Mesenchymal stem cell (in vitro differentiated cells and primary cell): ENCODE measurements around the gene CYP20A1.
"Not testable (repeated sequence)": the region's sequence is repeated elsewhere in the genome, so short reads cannot be mapped to it uniquely, and the experiment has no call there.

Source experiments
- DNase-seq: peaks from one replicate; pipeline ENCODE4 v3.0.0-alpha.2; 2013
- H2AFZ ChIP-seq: one replicate; pipeline ENCODE4 v1.6.1; 2013; ENCODE audit warnings: low read depth, mild to moderate bottlenecking, control low read depth, inconsistent platforms, low read length, moderate library complexity
- H2AK5ac ChIP-seq: 2 replicates; pipeline ENCODE4 v1.6.1; 2013; ENCODE audit warnings: low read length, moderate library complexity, mild to moderate bottlenecking, inconsistent platforms; ENCODE audit not compliant: severe bottlenecking
- H2BK120ac ChIP-seq: one replicate; pipeline ENCODE4 v1.6.1; 2013; ENCODE audit warnings: low read depth, mild to moderate bottlenecking, inconsistent platforms, low read length, moderate library complexity
- H2BK12ac ChIP-seq, 2 experiments: one replicate each; pipeline ENCODE4 v1.6.1; 2013; ENCODE audit warnings: inconsistent platforms in 2 of 2, low read length in 2 of 2, mild to moderate bottlenecking in 2 of 2, moderate library complexity in 2 of 2, control low read depth in 1 of 2
- H2BK15ac ChIP-seq: one replicate; pipeline ENCODE4 v1.6.1; 2013; ENCODE audit warnings: mild to moderate bottlenecking, low read depth, inconsistent platforms; ENCODE audit not compliant: poor library complexity, severe bottlenecking
- H2BK5ac ChIP-seq: 2 replicates; pipeline ENCODE4 v1.6.1; 2013; ENCODE audit warnings: low read depth, mild to moderate bottlenecking, low read length, control low read depth, inconsistent platforms; ENCODE audit not compliant: poor library complexity, severe bottlenecking
- H3K14ac ChIP-seq, 2 experiments: one replicate each; pipeline ENCODE4 v1.6.1; 2013; ENCODE audit warnings: inconsistent platforms in 2 of 2, low read length in 2 of 2, control low read depth in 1 of 2, mild to moderate bottlenecking in 1 of 2, moderate library complexity in 1 of 2
- H3K18ac ChIP-seq, 2 experiments: one replicate each; pipeline ENCODE4 v1.6.1; 2013; ENCODE audit warnings: inconsistent platforms in 2 of 2, low read length in 2 of 2, control low read depth in 1 of 2, low read depth in 1 of 2, mild to moderate bottlenecking in 1 of 2
- H3K23ac ChIP-seq, 2 experiments: one replicate each; pipeline ENCODE4 v1.6.1; 2013; ENCODE audit warnings: inconsistent platforms in 2 of 2, low read length in 2 of 2, mild to moderate bottlenecking in 2 of 2, moderate library complexity in 2 of 2, control low read depth in 1 of 2
- H3K27ac ChIP-seq: 2 replicates; pipeline ENCODE4 v1.5.1; 2013; ENCODE audit warnings: mild to moderate bottlenecking, moderate library complexity, low read length, control low read depth, inconsistent platforms; ENCODE audit not compliant: poor library complexity, severe bottlenecking
- H3K27me3 ChIP-seq, 2 experiments: 2 replicates each; pipeline versions ENCODE4 v1.6.1 to v1.7.0; 2013; ENCODE audit warnings: low read length in 2 of 2, mild to moderate bottlenecking in 2 of 2, moderate library complexity in 2 of 2, control low read depth in 1 of 2, inconsistent platforms in 1 of 2; ENCODE audit not compliant: control insufficient read depth in 1 of 2, insufficient read depth in 1 of 2
- H3K36me3 ChIP-seq, 2 experiments: 2 replicates each; pipeline versions ENCODE4 v1.6.1 to v1.7.0; 2013; ENCODE audit warnings: low read length in 2 of 2, control low read depth in 1 of 2, inconsistent platforms in 1 of 2, low read depth in 1 of 2, mild to moderate bottlenecking in 1 of 2; ENCODE audit not compliant: insufficient read depth in 2 of 2, control insufficient read depth in 1 of 2
- H3K4ac ChIP-seq, 2 experiments: one replicate each; pipeline ENCODE4 v1.6.1; 2013; ENCODE audit warnings: inconsistent platforms in 2 of 2, low read length in 2 of 2, mild to moderate bottlenecking in 2 of 2, moderate library complexity in 2 of 2, control low read depth in 1 of 2, low read depth in 1 of 2
- H3K4me1 ChIP-seq: 2 replicates; pipeline ENCODE4 v1.6.1; 2013; ENCODE audit warnings: low read depth, low read length, control low read depth; ENCODE audit not compliant: control insufficient read depth, insufficient read depth
- H3K4me2 ChIP-seq: 2 replicates; pipeline ENCODE4 v1.6.1; 2013; ENCODE audit warnings: low read length, mild to moderate bottlenecking, inconsistent platforms; ENCODE audit not compliant: poor library complexity, severe bottlenecking
- H3K4me3 ChIP-seq, 2 experiments: 2 replicates each; pipeline versions ENCODE4 v1.5.1 to v1.7.0; 2013; ENCODE audit warnings: low read length in 2 of 2, mild to moderate bottlenecking in 2 of 2, control low read depth in 1 of 2, low read depth in 1 of 2; ENCODE audit not compliant: insufficient read depth in 1 of 2
- H3K79me1 ChIP-seq: replicated peaks from 2 replicates; pipeline ENCODE4 v1.6.1; 2013; ENCODE audit warnings: mild to moderate bottlenecking, control low read depth, low read length, inconsistent platforms; ENCODE audit not compliant: poor library complexity, severe bottlenecking
- H3K9ac ChIP-seq: 2 replicates; pipeline ENCODE4 v1.7.0; 2013; ENCODE audit warnings: mild to moderate bottlenecking, low read length, moderate library complexity
- H3K9me3 ChIP-seq: 2 replicates; pipeline ENCODE4 v1.7.0; 2013; ENCODE audit warnings: mild to moderate bottlenecking, low read length; ENCODE audit not compliant: control insufficient read depth
- H4K8ac ChIP-seq: one replicate; pipeline ENCODE4 v1.6.1; 2013; ENCODE audit warnings: inconsistent platforms, mild to moderate bottlenecking, low read length, moderate library complexity
- H4K91ac ChIP-seq: one replicate; pipeline ENCODE4 v1.6.1; 2013; ENCODE audit warnings: mild to moderate bottlenecking, low read length, inconsistent platforms
- WGBS: methylation state at CpG from one replicate; pipeline ENCODE4 v1.1.7; 2013; ENCODE audit warnings: mixed read lengths; 5-methylcytosine and 5-hydroxymethylcytosine counted together

CYP20A1 gene

GRCh38 chr2:203282101-203282500 is 43.3 kb downstream of the CYP20A1 start:
- peaks cover 35 to 89% of the 10 kb centered on the region in 2 experiments for H3K36me3 ChIP-seq
- no peak overlapping the region for H3K4ac ChIP-seq
- no peak overlapping the region for H2AFZ ChIP-seq
- H4K8ac ChIP-seq = no peak overlapping the region
- no peak overlapping the region for H2BK120ac ChIP-seq
- H2BK5ac ChIP-seq = no peak overlapping the region
- no peaks in the 10 kb centered on the region for H3K9me3 ChIP-seq
- H3K79me1 ChIP-seq = peaks cover 5% of the 10 kb centered on the region
- H3K4me1 ChIP-seq = peaks cover 12% of the 10 kb centered on the region
- DNase-seq = no peak
- H3K9ac ChIP-seq = no peak overlapping the region
- WGBS = 95% methylated on average over 6 of the region's 7 CpGs
- H3K4me2 ChIP-seq = no peak overlapping the region
- no peak overlapping the region for H3K18ac ChIP-seq
- H3K4me3 ChIP-seq = no peak overlapping the region
- H2AK5ac ChIP-seq = no peak overlapping the region
- H3K23ac ChIP-seq = no peak overlapping the region
- no peak overlapping the region for H3K27ac ChIP-seq
- no peaks in the 10 kb centered on the region for H3K27me3 ChIP-seq
- no peak overlapping the region for H4K91ac ChIP-seq
- H3K14ac ChIP-seq = no peak overlapping the region
- no peak overlapping the region for H2BK15ac ChIP-seq
- H2BK12ac ChIP-seq = no peak overlapping the region

GRCh38 chr2:203286532-203286931 is 47.7 kb downstream of the CYP20A1 start:
- Histone ChIP-seq H3K27me3 (no peaks in the 10 kb centered on the region), H2AFZ (no peak overlapping the region), H2BK120ac (no peak overlapping the region), H4K8ac (no peak overlapping the region), H2BK5ac (no peak overlapping the region), H4K91ac (no peak overlapping the region), H3K36me3 (peaks cover 19 to 76% of the 10 kb centered on the region in 2 experiments), H3K4me3 (no peak overlapping the region), H2BK12ac (no peak overlapping the region), H3K4ac (no peak overlapping the region), H2BK15ac (no peak overlapping the region), H3K4me1 (peaks cover 4% of the 10 kb centered on the region), H3K23ac (no peak overlapping the region), H3K9ac (no peak overlapping the region), H3K14ac (no peak overlapping the region), H3K9me3 (no peaks in the 10 kb centered on the region), H3K18ac (no peak overlapping the region), H3K27ac (no peak overlapping the region), H2AK5ac (no peak overlapping the region), H3K4me2 (no peak overlapping the region), H3K79me1 (peaks cover 4% of the 10 kb centered on the region)
- WGBS = no CpG with 5 or more reads among the region's 2 CpGs
- no peak for DNase-seq

GRCh38 chr2:203301667-203302066 is 62.8 kb downstream of the CYP20A1 start:
- no peak overlapping the region for H3K14ac ChIP-seq
- H3K18ac ChIP-seq = no peak overlapping the region
- no peak for DNase-seq

GRCh38 chr2:203302586-203302985 is 63.8 kb downstream of the CYP20A1 start:
- not testable (repeated sequence) for H3K4ac ChIP-seq, H2BK12ac ChIP-seq, H2BK120ac ChIP-seq, H3K18ac ChIP-seq, H3K4me3 ChIP-seq, H3K79me1 ChIP-seq, H3K4me2 ChIP-seq, H2BK15ac ChIP-seq, H3K9me3 ChIP-seq, DNase-seq, H2AFZ ChIP-seq, H3K27me3 ChIP-seq, H3K14ac ChIP-seq, H3K23ac ChIP-seq, H3K9ac ChIP-seq, H2BK5ac ChIP-seq, H3K27ac ChIP-seq, H4K8ac ChIP-seq, H4K91ac ChIP-seq
- peaks cover 3 to 15% of the 10 kb centered on the region in 2 experiments for H3K36me3 ChIP-seq
- peaks cover 11% of the 10 kb centered on the region for H3K4me1 ChIP-seq
- H2AK5ac ChIP-seq = peak overlapping the region; percentile 69
- 95% methylated on average over 6 of the region's 8 CpGs for WGBS

More at GRCh38 chr2:203301667-203302066, 62.8 kb downstream of the CYP20A1 start:
- Histone ChIP-seq H3K79me1 (peaks cover 1% of the 10 kb centered on the region), H2BK15ac (no peak overlapping the region), H3K9me3 (no peaks in the 10 kb centered on the region), H2AFZ (no peak overlapping the region), H3K27me3 (no peaks in the 10 kb centered on the region), H2BK12ac (no peak overlapping the region), H3K4me2 (no peak overlapping the region), H3K4me1 (peaks cover 11% of the 10 kb centered on the region), H3K4ac (no peak overlapping the region), H2BK120ac (no peak overlapping the region), H3K36me3 (peaks cover 0 to 17% of the 10 kb centered on the region in 2 experiments), H4K8ac (no peak overlapping the region), H3K27ac (no peak overlapping the region), H2AK5ac (no peak overlapping the region), H3K4me3 (no peak overlapping the region), H3K23ac (no peak overlapping the region), H4K91ac (no peak overlapping the region), H2BK5ac (no peak overlapping the region), H3K9ac (no peak overlapping the region)
- 100% methylated on average over 2 of the region's 3 CpGs for WGBS
